Ishikawa (cell line): ENCODE data around the gene CLSTN2.

Experiments
- CEBPB ChIP-seq: IDR thresholded peaks from 2 replicates; pipeline ENCODE4 v1.6.1; 2012
- CREB1 ChIP-seq: IDR thresholded peaks from 2 replicates; pipeline ENCODE4 v1.6.1; 2012; ENCODE audit warnings: low read depth
- EGR1 ChIP-seq: IDR thresholded peaks from 2 replicates; pipeline ENCODE4 v1.6.1; 2012
- EP300 ChIP-seq: IDR thresholded peaks from 2 replicates; pipeline ENCODE4 v1.6.1; 2012; ENCODE audit warnings: borderline replicate concordance
- FOXM1 ChIP-seq: IDR thresholded peaks from 2 replicates; pipeline ENCODE4 v1.6.1; 2012; ENCODE audit warnings: low read depth, borderline replicate concordance
- NFIC ChIP-seq: IDR thresholded peaks from 2 replicates; pipeline ENCODE4 v1.6.1; 2012
- RAD21 ChIP-seq: IDR thresholded peaks from 2 replicates; pipeline ENCODE4 v1.6.1; 2012; ENCODE audit warnings: low read depth
- TAF1 ChIP-seq: IDR thresholded peaks from 2 replicates; pipeline ENCODE4 v1.6.1; 2012; ENCODE audit warnings: low read depth, mild to moderate bottlenecking
- TCF12 ChIP-seq: IDR thresholded peaks from 2 replicates; pipeline ENCODE4 v1.6.1; 2012; ENCODE audit warnings: low read depth
- TEAD4 ChIP-seq: IDR thresholded peaks from 2 replicates; pipeline ENCODE4 v1.6.1; 2012
- YY1 ChIP-seq: IDR thresholded peaks from 2 replicates; pipeline ENCODE4 v1.6.1; 2012; ENCODE audit warnings: low read depth
- ZBTB7A ChIP-seq: IDR thresholded peaks from 2 replicates; pipeline ENCODE4 v1.6.1; 2012; ENCODE audit warnings: low read depth
- TF ChIP-seq, protein P1 (sequence below): IDR thresholded peaks from 2 replicates; pipeline ENCODE4 v1.6.1; 2012
- TF ChIP-seq, protein P2 (sequence below): IDR thresholded peaks from 2 replicates; pipeline ENCODE4 v1.6.1; 2012
- TF ChIP-seq, protein P3 (sequence below): IDR thresholded peaks from 2 replicates; pipeline ENCODE4 v1.6.1; 2012; ENCODE audit warnings: low read depth, mild to moderate bottlenecking

The CLSTN2 gene

DNA sequence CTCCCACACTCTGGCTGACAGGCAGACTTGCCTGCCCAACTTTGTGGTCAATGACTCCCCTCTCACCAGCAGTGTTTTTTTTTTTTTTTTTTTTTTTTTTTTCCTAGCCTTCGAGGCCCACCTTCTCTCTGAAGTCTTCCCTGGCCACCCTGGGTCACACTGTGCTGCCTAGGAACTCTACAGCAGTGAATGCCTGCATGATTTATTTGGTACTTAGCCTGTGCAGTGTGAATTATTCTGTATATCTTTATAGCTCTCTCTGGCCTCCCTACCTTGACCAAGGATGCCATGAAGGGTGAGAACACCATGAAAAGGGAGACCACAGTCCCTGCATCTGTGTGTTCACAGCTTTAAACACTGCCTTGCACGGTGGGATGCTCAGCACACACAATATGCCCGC lies 141.6 kb downstream of the CLSTN2 start:
- TF ChIP-seq, protein P1, sequence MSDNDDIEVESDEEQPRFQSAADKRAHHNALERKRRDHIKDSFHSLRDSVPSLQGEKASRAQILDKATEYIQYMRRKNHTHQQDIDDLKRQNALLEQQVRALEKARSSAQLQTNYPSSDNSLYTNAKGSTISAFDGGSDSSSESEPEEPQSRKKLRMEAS, result no peak
- TF ChIP-seq TAF1, result no peak

DNA sequence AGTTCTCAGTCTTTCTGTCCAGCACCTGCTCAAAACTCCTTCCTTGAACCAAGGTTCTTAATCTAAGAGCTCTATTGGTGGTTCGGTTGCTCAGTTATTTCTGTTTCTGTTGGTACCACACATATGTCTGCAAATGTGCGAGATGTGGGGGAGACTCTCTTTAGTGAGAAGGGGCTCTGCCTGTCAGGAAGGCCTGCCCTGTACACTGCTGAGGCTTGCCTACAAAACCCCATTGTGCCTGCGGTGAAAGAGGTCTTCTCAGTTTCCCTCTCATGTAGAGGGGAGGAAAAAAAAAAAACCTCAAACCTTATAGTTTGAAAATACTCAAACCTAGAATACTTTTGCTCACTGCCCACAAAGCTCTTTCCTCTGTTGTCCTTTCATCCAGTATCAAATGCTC lies 142.4 kb downstream of the CLSTN2 start:
- TF ChIP-seq, protein P2, sequence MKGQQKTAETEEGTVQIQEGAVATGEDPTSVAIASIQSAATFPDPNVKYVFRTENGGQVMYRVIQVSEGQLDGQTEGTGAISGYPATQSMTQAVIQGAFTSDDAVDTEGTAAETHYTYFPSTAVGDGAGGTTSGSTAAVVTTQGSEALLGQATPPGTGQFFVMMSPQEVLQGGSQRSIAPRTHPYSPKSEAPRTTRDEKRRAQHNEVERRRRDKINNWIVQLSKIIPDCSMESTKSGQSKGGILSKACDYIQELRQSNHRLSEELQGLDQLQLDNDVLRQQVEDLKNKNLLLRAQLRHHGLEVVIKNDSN, result no peak
- TF ChIP-seq EP300 (no peak), NFIC (no peak), TAF1 (no peak), YY1 (no peak), EGR1 (no peak), RAD21 (no peak), ZBTB7A (no peak), CREB1 (no peak), TEAD4 (no peak), TCF12 (no peak), CEBPB (no peak), FOXM1 (no peak)
- TF ChIP-seq, protein P1, result no peak
- TF ChIP-seq, protein P3, sequence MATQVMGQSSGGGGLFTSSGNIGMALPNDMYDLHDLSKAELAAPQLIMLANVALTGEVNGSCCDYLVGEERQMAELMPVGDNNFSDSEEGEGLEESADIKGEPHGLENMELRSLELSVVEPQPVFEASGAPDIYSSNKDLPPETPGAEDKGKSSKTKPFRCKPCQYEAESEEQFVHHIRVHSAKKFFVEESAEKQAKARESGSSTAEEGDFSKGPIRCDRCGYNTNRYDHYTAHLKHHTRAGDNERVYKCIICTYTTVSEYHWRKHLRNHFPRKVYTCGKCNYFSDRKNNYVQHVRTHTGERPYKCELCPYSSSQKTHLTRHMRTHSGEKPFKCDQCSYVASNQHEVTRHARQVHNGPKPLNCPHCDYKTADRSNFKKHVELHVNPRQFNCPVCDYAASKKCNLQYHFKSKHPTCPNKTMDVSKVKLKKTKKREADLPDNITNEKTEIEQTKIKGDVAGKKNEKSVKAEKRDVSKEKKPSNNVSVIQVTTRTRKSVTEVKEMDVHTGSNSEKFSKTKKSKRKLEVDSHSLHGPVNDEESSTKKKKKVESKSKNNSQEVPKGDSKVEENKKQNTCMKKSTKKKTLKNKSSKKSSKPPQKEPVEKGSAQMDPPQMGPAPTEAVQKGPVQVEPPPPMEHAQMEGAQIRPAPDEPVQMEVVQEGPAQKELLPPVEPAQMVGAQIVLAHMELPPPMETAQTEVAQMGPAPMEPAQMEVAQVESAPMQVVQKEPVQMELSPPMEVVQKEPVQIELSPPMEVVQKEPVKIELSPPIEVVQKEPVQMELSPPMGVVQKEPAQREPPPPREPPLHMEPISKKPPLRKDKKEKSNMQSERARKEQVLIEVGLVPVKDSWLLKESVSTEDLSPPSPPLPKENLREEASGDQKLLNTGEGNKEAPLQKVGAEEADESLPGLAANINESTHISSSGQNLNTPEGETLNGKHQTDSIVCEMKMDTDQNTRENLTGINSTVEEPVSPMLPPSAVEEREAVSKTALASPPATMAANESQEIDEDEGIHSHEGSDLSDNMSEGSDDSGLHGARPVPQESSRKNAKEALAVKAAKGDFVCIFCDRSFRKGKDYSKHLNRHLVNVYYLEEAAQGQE, result no peak

DNA sequence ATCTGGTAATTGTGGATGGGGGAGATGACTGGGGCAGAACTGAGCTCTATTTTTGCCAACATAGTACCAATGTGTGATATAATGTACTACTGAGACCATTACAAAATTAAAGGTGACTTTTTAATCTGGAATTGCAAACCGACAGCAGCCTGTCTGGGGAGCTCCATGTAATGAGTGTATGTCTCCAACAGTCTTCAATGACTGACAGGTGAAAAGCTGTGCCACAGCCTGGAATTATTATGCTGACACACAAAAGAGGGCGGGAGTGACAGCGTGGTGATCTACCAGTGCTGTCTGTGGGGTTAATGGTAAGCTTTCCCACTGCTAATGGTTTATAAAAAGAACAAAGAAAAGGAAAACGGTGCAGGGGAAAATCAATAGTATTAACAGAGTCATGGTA lies 143.4 kb downstream of the CLSTN2 start:
- TF ChIP-seq CEBPB, result no peak
- no peak for TF ChIP-seq TCF12
- no peak for TF ChIP-seq YY1
- TF ChIP-seq ZBTB7A, result no peak
- TF ChIP-seq NFIC, result no peak
- no peak for TF ChIP-seq TAF1
- no peak for TF ChIP-seq EP300
- TF ChIP-seq, protein P1, result no peak
- no peak for TF ChIP-seq FOXM1
- no peak for TF ChIP-seq TEAD4
- TF ChIP-seq, protein P2, result no peak
- TF ChIP-seq, protein P3, result no peak

DNA sequence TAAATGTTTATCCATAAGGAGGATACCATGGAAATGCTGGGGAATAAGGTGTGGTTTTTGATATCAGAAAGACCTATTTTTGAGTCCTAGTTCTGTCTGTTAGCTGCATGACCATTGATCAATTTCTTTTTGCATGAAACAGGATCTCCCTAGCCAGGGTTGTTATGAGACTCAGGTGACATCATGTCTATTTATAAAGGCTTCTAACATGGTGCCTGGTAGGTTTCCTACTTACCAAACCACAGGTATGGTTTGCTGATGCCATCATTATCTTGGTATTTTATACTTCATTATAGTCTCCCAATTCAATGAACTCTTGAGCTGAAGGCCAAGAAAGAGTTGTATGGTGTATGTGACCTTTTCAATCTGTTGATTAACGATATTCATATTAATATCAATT lies 144.0 kb downstream of the CLSTN2 start:
- TF ChIP-seq, protein P3, result no peak
- no peak for TF ChIP-seq EP300
- TF ChIP-seq, protein P2, result no peak

DNA sequence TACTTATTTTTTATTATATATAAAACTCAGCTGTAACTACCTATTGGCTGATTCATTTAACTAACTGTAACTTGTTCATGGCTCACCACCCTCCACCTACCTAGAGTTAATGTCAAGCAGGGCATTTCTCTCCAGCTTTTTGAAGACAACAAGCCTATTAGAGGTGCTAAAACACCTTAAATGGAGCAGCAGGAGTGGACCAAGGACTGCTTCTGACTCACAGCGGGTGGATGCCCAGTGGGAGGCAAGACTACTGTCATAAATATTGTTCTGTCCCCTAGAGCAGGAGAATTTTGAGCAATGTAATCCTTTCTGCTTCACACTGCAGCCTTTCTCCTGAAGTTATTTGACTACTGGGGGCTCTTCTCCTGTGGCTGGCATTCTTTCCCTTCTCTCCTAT lies 146.9 kb downstream of the CLSTN2 start:
- TF ChIP-seq CEBPB (no peak), RAD21 (no peak), TAF1 (no peak), TEAD4 (no peak), TCF12 (no peak), ZBTB7A (no peak), EGR1 (no peak), FOXM1 (no peak), YY1 (no peak), CREB1 (no peak), EP300 (no peak), NFIC (no peak)
- TF ChIP-seq, protein P2, result no peak
- TF ChIP-seq, protein P3, result no peak
- TF ChIP-seq, protein P1, result no peak
